Liver (tissue), 9 donors: ENCODE measurements around the gene AGBL4. TPM values are rescaled to one million over a fixed set of nuclear protein-coding genes. Genes with fewer than 3 reads are reported as not detected.

Experiments used
- DNase-seq: peaks from one replicate; pipeline ENCODE4 v3.0.0-alpha.2; 2017; ENCODE audit warnings: low spot score
- H3K27ac ChIP-seq, 2 donors: one replicate each; pipeline ENCODE4 v1.7.0; 2013; ENCODE audit warnings: inconsistent platforms in 2 of 2, low read length in 2 of 2, control low read depth in 1 of 2, low read depth in 1 of 2, mild to moderate bottlenecking in 1 of 2
- H3K27me3 ChIP-seq, 4 donors: one replicate each; pipeline versions ENCODE4 v1.6.1 to v1.7.0; 2013; ENCODE audit warnings: low read length in 3 of 4, inconsistent platforms in 1 of 4, mild to moderate bottlenecking in 1 of 4, moderate library complexity in 1 of 4; ENCODE audit not compliant: control insufficient read depth in 4 of 4, insufficient read depth in 4 of 4
- H3K36me3 ChIP-seq, 4 donors: one replicate each; pipeline versions ENCODE4 v1.6.1 to v1.7.0; 2013; ENCODE audit warnings: low read length in 3 of 4, mild to moderate bottlenecking in 3 of 4, low read depth in 1 of 4, moderate library complexity in 1 of 4; ENCODE audit not compliant: control insufficient read depth in 4 of 4, insufficient read depth in 3 of 4
- H3K4me1 ChIP-seq, 4 donors: one replicate each; pipeline versions ENCODE4 v1.6.1 to v1.7.0; 2013; ENCODE audit warnings: low read length in 3 of 4, mild to moderate bottlenecking in 3 of 4, moderate library complexity in 1 of 4; ENCODE audit not compliant: control insufficient read depth in 4 of 4, insufficient read depth in 4 of 4
- H3K4me3 ChIP-seq, 3 donors: one replicate each; pipeline versions ENCODE4 v1.6.1 to v1.7.0; 2013; ENCODE audit warnings: low read length in 3 of 3, control low read depth in 1 of 3, low read depth in 1 of 3, mild to moderate bottlenecking in 1 of 3
- H3K9ac ChIP-seq, 2 donors: one replicate each; pipeline ENCODE4 v1.7.0; 2013; ENCODE audit warnings: low read length in 2 of 2, mild to moderate bottlenecking in 2 of 2, moderate library complexity in 2 of 2, control low read depth in 1 of 2, low read depth in 1 of 2
- H3K9me3 ChIP-seq, 4 donors: one replicate each; pipeline versions ENCODE4 v1.6.1 to v1.7.0; 2013; ENCODE audit warnings: low read length in 3 of 4; ENCODE audit not compliant: control insufficient read depth in 4 of 4
- EGR1 ChIP-seq, 2 donors: IDR thresholded peaks; 2 replicates each; pipeline ENCODE4 v1.6.1; 2016 to 2018; ENCODE audit warnings: antibody characterized with exemption in 2 of 2, low read depth in 2 of 2
- FOXA1 ChIP-seq: IDR thresholded peaks from 2 replicates; pipeline ENCODE4 v1.6.1; 2016; ENCODE audit warnings: antibody characterized with exemption
- FOXA2 ChIP-seq: IDR thresholded peaks from 2 replicates; pipeline ENCODE4 v1.6.1; 2016; ENCODE audit warnings: antibody characterized with exemption
- GABPA ChIP-seq, 2 donors: IDR thresholded peaks in 1 of 2; conservative IDR thresholded peaks in 1 of 2; 2 replicates each; pipeline ENCODE4 v1.6.1; 2016; ENCODE audit warnings: antibody characterized with exemption in 2 of 2, mild to moderate bottlenecking in 1 of 2, moderate library complexity in 1 of 2
- HNF4A ChIP-seq, 2 donors: conservative IDR thresholded peaks; 2 replicates each; pipeline ENCODE4 v1.6.1; 2016; ENCODE audit warnings: antibody characterized with exemption in 2 of 2, mild to moderate bottlenecking in 2 of 2
- HNF4G ChIP-seq: IDR thresholded peaks from 2 replicates; pipeline ENCODE4 v1.6.1; 2016; ENCODE audit warnings: antibody characterized with exemption
- JUND ChIP-seq, 2 donors: IDR thresholded peaks; 2 replicates each; pipeline ENCODE4 v1.6.1; 2016; ENCODE audit warnings: antibody characterized with exemption in 2 of 2
- RAD21 ChIP-seq, 2 donors: IDR thresholded peaks; 2 replicates each; pipeline ENCODE4 v1.6.1; 2016; ENCODE audit warnings: antibody characterized with exemption in 2 of 2, mild to moderate bottlenecking in 2 of 2
- REST ChIP-seq: IDR thresholded peaks from 2 replicates; pipeline ENCODE4 v1.6.1; 2016; ENCODE audit warnings: antibody characterized with exemption, mild to moderate bottlenecking
- RXRA ChIP-seq, 2 donors: IDR thresholded peaks; 2 replicates each; pipeline ENCODE4 v1.6.1; 2017 to 2018; ENCODE audit warnings: antibody characterized with exemption in 2 of 2, mild to moderate bottlenecking in 1 of 2
- SP1 ChIP-seq: IDR thresholded peaks from 2 replicates; pipeline ENCODE4 v1.6.1; 2018; ENCODE audit warnings: antibody characterized with exemption, mild to moderate bottlenecking
- TAF1 ChIP-seq: conservative IDR thresholded peaks from 2 replicates; pipeline ENCODE4 v1.6.1; 2016; ENCODE audit warnings: antibody characterized with exemption, mild to moderate bottlenecking
- ZBTB33 ChIP-seq: IDR thresholded peaks from 2 replicates; pipeline ENCODE4 v1.6.1; 2016; ENCODE audit warnings: antibody characterized with exemption
- whole genome bisulfite sequencing: extraction: QIAGEN DNeasy Blood & Tissue Kit; methylation state at CpG from one replicate; pipeline ENCODE4 v1.1.7; 2013; 5-methylcytosine and 5-hydroxymethylcytosine counted together
- polyA plus RNA-seq, 2 donors: library from polyadenylated mRNA; stranded (reverse) in 1 of 2; unstranded in 1 of 2; fragments of 200-250 nt in 1 of 2; fragments of >200 nt in 1 of 2; fragmentation: Nextera tagmentation in 1 of 2; extraction: Ambion mirVana in 1 of 2; gene quantifications; one replicate each; pipeline versions ENCODE4 v1.2.1 to v1.2.3, GENCODE V29; 2013 to 2015
- total RNA-seq, 2 donors: library from RNA; depleted of rRNA; stranded (reverse); fragments of >200 nt; gene quantifications; one replicate each; pipeline ENCODE4 v1.2.3, GENCODE V29; 2014
- TF ChIP-seq, protein P1 (sequence below): fragments of 150-350 bp; IDR thresholded peaks from 2 replicates; pipeline ENCODE4 v1.5.1; 2017; ENCODE audit warnings: improper control_type of control experiment, low read depth, low read length; ENCODE audit not compliant: missing input control
- TF ChIP-seq, protein P2 (sequence below): IDR thresholded peaks from 2 replicates; pipeline ENCODE4 v1.6.1; 2016; ENCODE audit warnings: antibody characterized with exemption
- TF ChIP-seq, protein P3 (sequence below): IDR thresholded peaks from 2 replicates; pipeline ENCODE4 v1.6.1; 2016; ENCODE audit warnings: antibody characterized with exemption
- donor health status: healthy.
- donor health status: healthy.
- donor health status: healthy.
- donor health status: healthy.
- donor health status: healthy.

Gene AGBL4
- total and polyA plus RNA-seq, 4 donors: 0.75 to 0.76 TPM; not detected in 2

DNA sequence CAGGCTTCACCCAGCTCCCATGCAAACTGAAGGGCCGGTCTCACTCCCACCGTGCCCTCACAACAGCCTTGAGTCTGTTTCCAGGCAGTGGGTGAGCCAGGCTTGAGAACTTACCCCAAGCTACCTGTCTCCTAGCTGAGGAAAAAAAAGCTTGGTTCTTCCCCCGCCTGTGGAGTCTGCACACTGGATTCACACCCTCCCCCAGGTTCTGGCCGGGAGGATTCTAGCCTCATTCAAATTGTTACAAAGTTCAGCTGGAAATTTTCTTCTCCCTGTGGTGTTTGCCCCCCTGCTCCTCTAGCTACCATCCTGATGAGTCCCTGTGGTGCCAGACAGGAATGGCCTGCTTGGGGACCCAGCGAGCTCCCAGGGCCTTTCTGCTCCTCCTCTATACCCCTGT, 471.7 kb downstream of the AGBL4 start:
- H3K36me3 ChIP-seq: no peaks in the 10 kb centered on the region
- WGBS: 78% methylated on average over 5 of the region's 5 CpGs

DNA sequence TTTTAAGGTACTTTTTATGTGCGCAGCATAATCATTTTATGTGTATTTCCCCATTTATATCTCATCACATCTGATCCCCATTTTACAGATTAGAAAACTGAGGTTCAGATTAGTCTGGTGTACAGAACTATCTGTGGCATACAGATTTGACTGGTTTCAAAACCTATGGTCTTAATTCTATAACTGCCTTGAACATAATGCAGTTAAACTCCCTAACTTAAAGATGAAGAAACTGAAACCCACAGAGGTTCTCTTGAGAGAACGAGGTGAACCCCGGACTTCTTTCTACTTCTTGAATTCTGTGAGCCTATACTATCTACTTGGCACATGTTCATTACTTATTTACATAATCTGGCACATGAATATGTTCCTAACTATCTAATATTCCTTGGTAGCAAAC, 479.1 kb downstream of the AGBL4 start:
- peaks cover 1 to 3% (median 2%) of the 10 kb centered on the region in 4 donors for H3K9me3 ChIP-seq
- H3K27me3 ChIP-seq: no peaks in the 10 kb centered on the region
- no peak for DNase-seq
- WGBS: 73% methylated on average over 3 of the region's 3 CpGs
- H3K9ac ChIP-seq: no peak overlapping the region
- H3K4me3 ChIP-seq: no peak overlapping the region
- H3K36me3 ChIP-seq: no peaks in the 10 kb centered on the region
- no peaks in the 10 kb centered on the region for H3K4me1 ChIP-seq
- H3K27ac ChIP-seq: no peak overlapping the region
- TF ChIP-seq RAD21 (IDR thresholded peaks at IDR 0.05) (no peak), EGR1 (IDR thresholded peaks at IDR 0.05; ENCODE audit: low read depth in 2 of 2) (no peak), FOXA1 (no peak), TAF1 (no peak), SP1 (no peak), ZBTB33 (no peak), FOXA2 (no peak), HNF4G (no peak), RXRA (IDR thresholded peaks at IDR 0.05) (no peak)
- TF ChIP-seq, protein P1, sequence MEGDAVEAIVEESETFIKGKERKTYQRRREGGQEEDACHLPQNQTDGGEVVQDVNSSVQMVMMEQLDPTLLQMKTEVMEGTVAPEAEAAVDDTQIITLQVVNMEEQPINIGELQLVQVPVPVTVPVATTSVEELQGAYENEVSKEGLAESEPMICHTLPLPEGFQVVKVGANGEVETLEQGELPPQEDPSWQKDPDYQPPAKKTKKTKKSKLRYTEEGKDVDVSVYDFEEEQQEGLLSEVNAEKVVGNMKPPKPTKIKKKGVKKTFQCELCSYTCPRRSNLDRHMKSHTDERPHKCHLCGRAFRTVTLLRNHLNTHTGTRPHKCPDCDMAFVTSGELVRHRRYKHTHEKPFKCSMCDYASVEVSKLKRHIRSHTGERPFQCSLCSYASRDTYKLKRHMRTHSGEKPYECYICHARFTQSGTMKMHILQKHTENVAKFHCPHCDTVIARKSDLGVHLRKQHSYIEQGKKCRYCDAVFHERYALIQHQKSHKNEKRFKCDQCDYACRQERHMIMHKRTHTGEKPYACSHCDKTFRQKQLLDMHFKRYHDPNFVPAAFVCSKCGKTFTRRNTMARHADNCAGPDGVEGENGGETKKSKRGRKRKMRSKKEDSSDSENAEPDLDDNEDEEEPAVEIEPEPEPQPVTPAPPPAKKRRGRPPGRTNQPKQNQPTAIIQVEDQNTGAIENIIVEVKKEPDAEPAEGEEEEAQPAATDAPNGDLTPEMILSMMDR: no peak

More for the DNA sequence above, 471.7 kb downstream of the AGBL4 start:
- TF ChIP-seq EGR1 (IDR thresholded peaks at IDR 0.05; ENCODE audit: low read depth in 2 of 2) (no peak), RXRA (IDR thresholded peaks at IDR 0.05) (no peak), HNF4A (conservative IDR thresholded peaks at IDR 0.05) (no peak), HNF4G (no peak), GABPA (IDR thresholded peaks at IDR 0.05 in 1 of 2, conservative IDR thresholded peaks at IDR 0.05 in 1 of 2) (no peak), FOXA1 (no peak), REST (no peak), JUND (IDR thresholded peaks at IDR 0.05) (no peak), SP1 (no peak), FOXA2 (no peak), TAF1 (no peak), RAD21 (IDR thresholded peaks at IDR 0.05) (no peak)
- TF ChIP-seq, protein P2, sequence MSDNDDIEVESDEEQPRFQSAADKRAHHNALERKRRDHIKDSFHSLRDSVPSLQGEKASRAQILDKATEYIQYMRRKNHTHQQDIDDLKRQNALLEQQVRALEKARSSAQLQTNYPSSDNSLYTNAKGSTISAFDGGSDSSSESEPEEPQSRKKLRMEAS: no peak
- TF ChIP-seq, protein P1: no peak
- TF ChIP-seq, protein P3, sequence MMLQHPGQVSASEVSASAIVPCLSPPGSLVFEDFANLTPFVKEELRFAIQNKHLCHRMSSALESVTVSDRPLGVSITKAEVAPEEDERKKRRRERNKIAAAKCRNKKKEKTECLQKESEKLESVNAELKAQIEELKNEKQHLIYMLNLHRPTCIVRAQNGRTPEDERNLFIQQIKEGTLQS: no peak
- Histone ChIP-seq H3K4me1 (no peaks in the 10 kb centered on the region), H3K27me3 (no peaks in the 10 kb centered on the region), H3K27ac (no peak overlapping the region), H3K9ac (no peak overlapping the region), H3K9me3 (peaks cover 0 to 3% (median 2%) of the 10 kb centered on the region in 4 donors), H3K4me3 (no peak overlapping the region)
- DNase-seq: no peak
